ENCODE measurements around the gene ERCC1. TPM values are rescaled to one million over a fixed set of nuclear protein-coding genes. Genes with fewer than 3 reads are reported as not detected.

Gene ERCC1
- total RNA-seq, 1 experiment from 2014 or later = 43.7 TPM

GRCh38 chr19:45451131-45451849 lies 27.6 kb upstream of the ERCC1 start (continued):
- TF ChIP-seq, protein P1, sequence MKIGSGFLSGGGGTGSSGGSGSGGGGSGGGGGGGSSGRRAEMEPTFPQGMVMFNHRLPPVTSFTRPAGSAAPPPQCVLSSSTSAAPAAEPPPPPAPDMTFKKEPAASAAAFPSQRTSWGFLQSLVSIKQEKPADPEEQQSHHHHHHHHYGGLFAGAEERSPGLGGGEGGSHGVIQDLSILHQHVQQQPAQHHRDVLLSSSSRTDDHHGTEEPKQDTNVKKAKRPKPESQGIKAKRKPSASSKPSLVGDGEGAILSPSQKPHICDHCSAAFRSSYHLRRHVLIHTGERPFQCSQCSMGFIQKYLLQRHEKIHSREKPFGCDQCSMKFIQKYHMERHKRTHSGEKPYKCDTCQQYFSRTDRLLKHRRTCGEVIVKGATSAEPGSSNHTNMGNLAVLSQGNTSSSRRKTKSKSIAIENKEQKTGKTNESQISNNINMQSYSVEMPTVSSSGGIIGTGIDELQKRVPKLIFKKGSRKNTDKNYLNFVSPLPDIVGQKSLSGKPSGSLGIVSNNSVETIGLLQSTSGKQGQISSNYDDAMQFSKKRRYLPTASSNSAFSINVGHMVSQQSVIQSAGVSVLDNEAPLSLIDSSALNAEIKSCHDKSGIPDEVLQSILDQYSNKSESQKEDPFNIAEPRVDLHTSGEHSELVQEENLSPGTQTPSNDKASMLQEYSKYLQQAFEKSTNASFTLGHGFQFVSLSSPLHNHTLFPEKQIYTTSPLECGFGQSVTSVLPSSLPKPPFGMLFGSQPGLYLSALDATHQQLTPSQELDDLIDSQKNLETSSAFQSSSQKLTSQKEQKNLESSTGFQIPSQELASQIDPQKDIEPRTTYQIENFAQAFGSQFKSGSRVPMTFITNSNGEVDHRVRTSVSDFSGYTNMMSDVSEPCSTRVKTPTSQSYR (CRISPR knock-in tag; IDR thresholded peaks at IDR 0.05) = no peak
- TF ChIP-seq ETV6 (CRISPR knock-in tag; IDR thresholded peaks at IDR 0.05) (no peak), E2F5 (CRISPR knock-in tag; IDR thresholded peaks at IDR 0.05) (no peak), NR1H2 (CRISPR knock-in tag; IDR thresholded peaks at IDR 0.05) (no peak), MAX (CRISPR knock-in tag; IDR thresholded peaks at IDR 0.05) (no peak), USF2 (CRISPR knock-in tag; IDR thresholded peaks at IDR 0.05) (no peak), ZBTB21 (CRISPR knock-in tag; IDR thresholded peaks at IDR 0.05; ENCODE audit: borderline replicate concordance) (no peak), ZNF232 (CRISPR knock-in tag; IDR thresholded peaks at IDR 0.05) (no peak), ZNF416 (CRISPR knock-in tag; IDR thresholded peaks at IDR 0.05) (no peak), FOXJ3 (CRISPR knock-in tag; IDR thresholded peaks at IDR 0.05; ENCODE audit: borderline replicate concordance) (no peak)
- TF ChIP-seq, protein P2, sequence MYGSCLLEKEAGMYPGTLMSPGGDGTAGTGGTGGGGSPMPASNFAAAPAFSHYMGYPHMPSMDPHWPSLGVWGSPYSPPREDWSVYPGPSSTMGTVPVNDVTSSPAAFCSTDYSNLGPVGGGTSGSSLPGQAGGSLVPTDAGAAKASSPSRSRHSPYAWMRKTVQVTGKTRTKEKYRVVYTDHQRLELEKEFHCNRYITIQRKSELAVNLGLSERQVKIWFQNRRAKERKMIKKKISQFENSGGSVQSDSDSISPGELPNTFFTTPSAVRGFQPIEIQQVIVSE (CRISPR knock-in tag; IDR thresholded peaks at IDR 0.05; ENCODE audit: borderline replicate concordance) = no peak

DNA sequence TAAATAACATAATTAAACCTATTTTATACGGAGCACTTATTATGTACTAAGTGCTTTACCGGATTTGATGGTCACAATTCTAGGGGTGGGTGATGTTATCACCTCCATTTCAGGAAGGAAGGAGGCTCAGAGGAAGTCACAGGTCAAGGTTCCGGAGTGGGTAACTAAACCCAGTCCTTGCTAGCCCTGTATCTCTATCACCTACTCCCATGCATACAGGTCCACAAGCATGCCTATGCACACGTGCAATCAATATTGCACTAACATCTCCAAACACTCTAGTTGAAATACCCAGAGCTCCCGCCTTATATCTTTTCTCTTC lies 26.3 kb upstream of the ERCC1 start:
- 0 out of 2 replicates have a peak overlapping the region, but pooled peaks have one; percentile 8 for H3K27ac Mint-ChIP-seq
- no peaks in the 10 kb centered on the region for H3K9me3 Mint-ChIP-seq
- peaks cover 73% of the 10 kb centered on the region for H3K27me3 Mint-ChIP-seq (ENCODE audit: low read depth)
- DNase-seq (ENCODE audit: low spot score) (no peak), ATAC-seq (no peak; the same call in 1 of the 2 replicates)
- CTCF ChIA-PET = interaction anchor here (1.2 to 4.8 kb wide), 2 partner anchors 28 to 35 kb away, joined by 4 to 22 read pairs; no protein-coding TSS in a partner anchor
- no peaks in the 10 kb centered on the region for H3K36me3 Mint-ChIP-seq
- POLR2A ChIA-PET = no interaction called here
- peaks cover 17% of the 10 kb centered on the region for H3K4me1 Mint-ChIP-seq
- peak overlapping the region; percentile 90 for H3K4me3 Mint-ChIP-seq
- TF ChIP-seq, protein P3, sequence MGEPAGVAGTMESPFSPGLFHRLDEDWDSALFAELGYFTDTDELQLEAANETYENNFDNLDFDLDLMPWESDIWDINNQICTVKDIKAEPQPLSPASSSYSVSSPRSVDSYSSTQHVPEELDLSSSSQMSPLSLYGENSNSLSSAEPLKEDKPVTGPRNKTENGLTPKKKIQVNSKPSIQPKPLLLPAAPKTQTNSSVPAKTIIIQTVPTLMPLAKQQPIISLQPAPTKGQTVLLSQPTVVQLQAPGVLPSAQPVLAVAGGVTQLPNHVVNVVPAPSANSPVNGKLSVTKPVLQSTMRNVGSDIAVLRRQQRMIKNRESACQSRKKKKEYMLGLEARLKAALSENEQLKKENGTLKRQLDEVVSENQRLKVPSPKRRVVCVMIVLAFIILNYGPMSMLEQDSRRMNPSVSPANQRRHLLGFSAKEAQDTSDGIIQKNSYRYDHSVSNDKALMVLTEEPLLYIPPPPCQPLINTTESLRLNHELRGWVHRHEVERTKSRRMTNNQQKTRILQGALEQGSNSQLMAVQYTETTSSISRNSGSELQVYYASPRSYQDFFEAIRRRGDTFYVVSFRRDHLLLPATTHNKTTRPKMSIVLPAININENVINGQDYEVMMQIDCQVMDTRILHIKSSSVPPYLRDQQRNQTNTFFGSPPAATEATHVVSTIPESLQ (CRISPR knock-in tag; IDR thresholded peaks at IDR 0.05) = no peak
- TF ChIP-seq ZBTB21 (CRISPR knock-in tag; IDR thresholded peaks at IDR 0.05; ENCODE audit: borderline replicate concordance) (no peak), E2F1 (CRISPR knock-in tag; IDR thresholded peaks at IDR 0.05) (no peak), SOX15 (CRISPR knock-in tag; IDR thresholded peaks at IDR 0.05) (no peak), ERG (CRISPR knock-in tag; IDR thresholded peaks at IDR 0.05) (no peak), FOXP4 (CRISPR knock-in tag; IDR thresholded peaks at IDR 0.05) (no peak), KAT7 (CRISPR knock-in tag; IDR thresholded peaks at IDR 0.05; ENCODE audit: borderline replicate concordance) (no peak), RELA (CRISPR knock-in tag; IDR thresholded peaks at IDR 0.05; ENCODE audit: borderline replicate concordance) (no peak), HMGA2 (CRISPR knock-in tag; IDR thresholded peaks at IDR 0.05) (no peak), CBFB (CRISPR knock-in tag; IDR thresholded peaks at IDR 0.05; ENCODE audit: low read depth) (no peak), TCF7 (CRISPR knock-in tag; IDR thresholded peaks at IDR 0.05; ENCODE audit: low read depth) (no peak), ZNF671 (CRISPR knock-in tag; IDR thresholded peaks at IDR 0.05) (no peak), RORB (CRISPR knock-in tag; IDR thresholded peaks at IDR 0.05) (no peak)

All from WTC11 (cell line).